Measurements from ENCODE around the gene WWP2. TPM values are rescaled to one million over a fixed set of nuclear protein-coding genes. Genes with fewer than 3 reads are reported as not detected.

The WWP2 gene
- total RNA-seq, 1 donor from 2014 or later = 91.5 TPM

Small RNA genes within 50 kb of the gene (microRNA-seq; reads per million reads assigned to microRNA genes)
- gene MIR140 = 21,428 reads per million, percentile 96 among the genes with 10 or more reads in this experiment

Other genes starting within 250 kb of the WWP2 start
- gene NFAT5, start 196.4 kb upstream of the WWP2 start, total RNA-seq = 87.0 TPM
- gene NQO1, start 35.8 kb upstream of the WWP2 start, total RNA-seq = 58.9 TPM
- 32.6 TPM for gene NOB1, start 7.4 kb upstream of the WWP2 start, total RNA-seq
- gene CLEC18A, start 189.0 kb downstream of the WWP2 start, total RNA-seq = 1.2 TPM

All from sciatic nerve (tissue), 1 donor.